ENCODE results near the gene PILRA. TPM values are rescaled to one million over a fixed set of nuclear protein-coding genes. Genes with fewer than 3 reads are reported as not detected.

Gene PILRA
- total RNA-seq, 1 experiment from 2014 or later: 3.2 TPM

GRCh38 chr7:100419660-100420226 lies 46.5 kb downstream of the PILRA start:
- Histone ChIP-seq H3K27ac (ENCODE audit: insufficient read length, low read depth, low read length) (no peak overlapping the region), H3K79me2 (ENCODE audit: insufficient read depth, low read length) (no peaks in the 10 kb centered on the region), H3K27me3 (ENCODE audit: insufficient read depth, low read length) (no peaks in the 10 kb centered on the region), H2AFZ (ENCODE audit: low read length) (no peak overlapping the region), H2BK20ac (ENCODE audit: low read depth, low read length, poor library complexity, severe bottlenecking) (no peak overlapping the region), H3K18ac (ENCODE audit: insufficient read length, low read depth, low read length) (no peak overlapping the region), H2BK120ac (ENCODE audit: low read depth, low read length, poor library complexity, severe bottlenecking) (no peak overlapping the region), H3K23me2 (ENCODE audit: insufficient read length, low read depth, low read length, poor library complexity, severe bottlenecking) (no peaks in the 10 kb centered on the region), H3K23ac (ENCODE audit: insufficient read length, low read depth, low read length) (no peak overlapping the region), H3K4ac (ENCODE audit: low read depth, low read length) (no peak overlapping the region), H2BK5ac (ENCODE audit: insufficient read length, low read length) (no peak overlapping the region), H4K91ac (ENCODE audit: insufficient read length, low read depth, low read length) (no peak overlapping the region), H2BK12ac (ENCODE audit: insufficient read length, low read depth, low read length) (no peak overlapping the region), H3T11ph (ENCODE audit: low read length) (no peak overlapping the region), H3K9ac (ENCODE audit: extremely low read depth, insufficient read length, low read length) (no peak overlapping the region), H2BK15ac (ENCODE audit: low read depth, low read length) (no peak overlapping the region), H4K20me1 (ENCODE audit: control insufficient read depth, insufficient read depth, insufficient read length) (no peaks in the 10 kb centered on the region), H4K8ac (replicated peaks; ENCODE audit: insufficient read length, low read depth, low read length) (no peak overlapping the region), H3K79me1 (ENCODE audit: insufficient read depth, low read depth, low read length, poor library complexity, severe bottlenecking) (no peaks in the 10 kb centered on the region), H3K56ac (ENCODE audit: insufficient read length, low read depth, low read length) (no peak overlapping the region), H3K4me1 (ENCODE audit: insufficient read depth, low read length) (no peaks in the 10 kb centered on the region), H3K14ac (ENCODE audit: insufficient read depth, low read length) (no peak overlapping the region), H3K4me2 (ENCODE audit: insufficient read depth, insufficient read length, low read length) (no peak overlapping the region), H3K9me3 (ENCODE audit: control insufficient read depth, low read depth, low read length) (no peaks in the 10 kb centered on the region), H4K5ac (ENCODE audit: insufficient read length, low read depth, low read length) (no peak overlapping the region), H2AK5ac (ENCODE audit: insufficient read length, low read length) (no peak overlapping the region)
- no peak overlapping the region for H3K4me3 Mint-ChIP-seq
- H3K4me1 Mint-ChIP-seq: no peaks in the 10 kb centered on the region
- no peaks in the 10 kb centered on the region for H3K9me3 Mint-ChIP-seq
- H3K27ac Mint-ChIP-seq: peak overlapping the region in 1 of 3 experiments; percentile 13; a peak in 2 of 7 replicates
- DNase-seq: no peak
- TF ChIP-seq, protein P1, sequence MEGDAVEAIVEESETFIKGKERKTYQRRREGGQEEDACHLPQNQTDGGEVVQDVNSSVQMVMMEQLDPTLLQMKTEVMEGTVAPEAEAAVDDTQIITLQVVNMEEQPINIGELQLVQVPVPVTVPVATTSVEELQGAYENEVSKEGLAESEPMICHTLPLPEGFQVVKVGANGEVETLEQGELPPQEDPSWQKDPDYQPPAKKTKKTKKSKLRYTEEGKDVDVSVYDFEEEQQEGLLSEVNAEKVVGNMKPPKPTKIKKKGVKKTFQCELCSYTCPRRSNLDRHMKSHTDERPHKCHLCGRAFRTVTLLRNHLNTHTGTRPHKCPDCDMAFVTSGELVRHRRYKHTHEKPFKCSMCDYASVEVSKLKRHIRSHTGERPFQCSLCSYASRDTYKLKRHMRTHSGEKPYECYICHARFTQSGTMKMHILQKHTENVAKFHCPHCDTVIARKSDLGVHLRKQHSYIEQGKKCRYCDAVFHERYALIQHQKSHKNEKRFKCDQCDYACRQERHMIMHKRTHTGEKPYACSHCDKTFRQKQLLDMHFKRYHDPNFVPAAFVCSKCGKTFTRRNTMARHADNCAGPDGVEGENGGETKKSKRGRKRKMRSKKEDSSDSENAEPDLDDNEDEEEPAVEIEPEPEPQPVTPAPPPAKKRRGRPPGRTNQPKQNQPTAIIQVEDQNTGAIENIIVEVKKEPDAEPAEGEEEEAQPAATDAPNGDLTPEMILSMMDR (conservative IDR thresholded peaks at IDR 0.05): no peak
- WGBS (ENCODE audit: extremely low coverage, insufficient read length, low lambda C conversion rate): no CpG with 5 or more reads among the region's 1 CpG
- no peaks in the 10 kb centered on the region for H3K36me3 Mint-ChIP-seq (ENCODE audit: insufficient read depth in 1 of 3, low read depth in 3 of 3)
- no peaks in the 10 kb centered on the region; the same call in none of the 2 replicates for H3K27me3 Mint-ChIP-seq (ENCODE audit: low read depth)

All from H9 (cell line).